ENCODE measurements around the gene COL13A1. TPM values are rescaled to one million over a fixed set of nuclear protein-coding genes. Genes with fewer than 3 reads are reported as not detected.
A peak's percentile ranks its signal among the peaks of the same experiment; 100 is the strongest.

Gene COL13A1
- total RNA-seq, 1 donor from 2014 or later: 25.6 TPM

GRCh38 chr10:69858201-69858600 is 56.5 kb downstream of the COL13A1 start:
- Mint-ChIP-seq H3K27ac (ENCODE audit: unreplicated experiment) (no peak overlapping the region), H3K4me3 (ENCODE audit: unreplicated experiment) (no peak overlapping the region), H3K9me3 (ENCODE audit: low read depth) (no peaks in the 10 kb centered on the region), H3K4me1 (ENCODE audit: low read depth) (peaks cover 15% of the 10 kb centered on the region), H3K36me3 (ENCODE audit: low read depth) (no peaks in the 10 kb centered on the region), H3K27me3 (ENCODE audit: low read depth) (no peaks in the 10 kb centered on the region)
- no peak for TF ChIP-seq CTCF (IDR thresholded peaks at IDR 0.05)
- no peak for DNase-seq (ENCODE audit: low spot score)

DNA sequence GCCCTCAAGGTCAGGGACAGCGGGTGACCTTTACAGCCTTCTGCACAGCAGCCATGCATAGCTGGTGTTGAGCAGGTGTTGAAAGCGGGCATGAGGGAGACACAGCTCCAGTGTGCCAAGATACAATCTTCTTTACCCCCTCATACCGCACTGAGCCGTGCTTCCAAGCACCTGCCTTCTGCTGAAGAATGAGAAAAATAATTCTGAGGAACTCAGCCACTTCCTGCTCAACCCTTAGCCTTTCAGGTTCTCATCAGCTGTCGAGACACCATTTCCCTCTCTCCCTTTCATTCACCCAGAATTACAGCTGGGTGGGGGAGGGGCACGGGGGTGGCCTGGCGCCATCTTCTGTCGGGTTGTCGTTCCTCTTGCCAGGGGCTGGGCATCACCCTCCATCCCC is 58.6 kb downstream of the COL13A1 start:
- TF ChIP-seq CTCF (IDR thresholded peaks at IDR 0.05): no peak
- no peak for DNase-seq (ENCODE audit: low spot score)
- Mint-ChIP-seq H3K9me3 (ENCODE audit: low read depth) (no peaks in the 10 kb centered on the region), H3K27ac (ENCODE audit: unreplicated experiment) (no peak overlapping the region), H3K4me1 (ENCODE audit: low read depth) (peaks cover 29% of the 10 kb centered on the region), H3K4me3 (ENCODE audit: unreplicated experiment) (no peak overlapping the region), H3K27me3 (ENCODE audit: low read depth) (no peaks in the 10 kb centered on the region), H3K36me3 (ENCODE audit: low read depth) (no peaks in the 10 kb centered on the region)

GRCh38 chr10:69861251-69862240 is 59.8 kb downstream of the COL13A1 start:
- no peaks in the 10 kb centered on the region for H3K36me3 Mint-ChIP-seq (ENCODE audit: low read depth)
- no peak overlapping the region for H3K27ac Mint-ChIP-seq (ENCODE audit: unreplicated experiment)
- TF ChIP-seq CTCF (IDR thresholded peaks at IDR 0.05): peak; percentile 67
- no peaks in the 10 kb centered on the region for H3K27me3 Mint-ChIP-seq (ENCODE audit: low read depth)
- no peak overlapping the region for H3K4me3 Mint-ChIP-seq (ENCODE audit: unreplicated experiment)
- H3K9me3 Mint-ChIP-seq (ENCODE audit: low read depth): no peaks in the 10 kb centered on the region
- H3K4me1 Mint-ChIP-seq (ENCODE audit: low read depth): peaks cover 35% of the 10 kb centered on the region
- no peak for DNase-seq (ENCODE audit: low spot score)

DNA sequence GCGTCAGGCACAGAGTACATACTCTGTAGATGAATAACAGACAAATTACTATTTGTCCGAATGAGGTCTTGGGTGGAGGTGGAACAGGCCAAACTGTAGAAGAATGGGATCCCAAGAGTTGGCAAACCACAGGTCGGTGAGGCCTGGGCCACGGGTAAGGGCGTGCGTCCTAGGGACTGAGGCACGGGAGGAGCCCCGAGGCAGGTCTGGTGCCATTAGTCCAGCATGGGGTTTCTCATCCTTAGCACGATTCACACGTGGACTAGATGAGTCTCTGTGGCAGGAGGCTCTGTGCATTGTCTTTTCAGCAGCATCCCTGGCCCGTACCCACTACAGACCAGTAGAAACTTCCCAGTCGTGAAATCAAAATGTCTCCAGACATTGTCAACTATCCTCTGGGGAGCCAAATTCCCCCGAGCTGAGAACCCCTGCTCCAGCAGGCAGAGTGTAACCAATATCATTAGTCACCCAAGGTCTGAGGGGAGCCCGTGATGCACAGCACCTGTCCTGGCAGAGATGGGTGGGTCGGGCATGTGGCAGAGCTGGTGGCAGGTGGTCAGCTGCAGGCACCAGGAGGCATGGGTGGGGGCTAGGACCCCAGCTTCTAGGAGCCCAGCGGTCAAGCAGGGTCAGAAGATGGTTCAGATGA is 61.3 kb downstream of the COL13A1 start:
- DNase-seq (ENCODE audit: low spot score): no peak
- H3K36me3 Mint-ChIP-seq (ENCODE audit: low read depth): no peaks in the 10 kb centered on the region
- TF ChIP-seq CTCF (IDR thresholded peaks at IDR 0.05): no peak
- peaks cover 44% of the 10 kb centered on the region for H3K4me1 Mint-ChIP-seq (ENCODE audit: low read depth)
- no peak overlapping the region for H3K27ac Mint-ChIP-seq (ENCODE audit: unreplicated experiment)
- H3K27me3 Mint-ChIP-seq (ENCODE audit: low read depth): no peaks in the 10 kb centered on the region
- no peak overlapping the region for H3K4me3 Mint-ChIP-seq (ENCODE audit: unreplicated experiment)
- H3K9me3 Mint-ChIP-seq (ENCODE audit: low read depth): no peaks in the 10 kb centered on the region

DNA sequence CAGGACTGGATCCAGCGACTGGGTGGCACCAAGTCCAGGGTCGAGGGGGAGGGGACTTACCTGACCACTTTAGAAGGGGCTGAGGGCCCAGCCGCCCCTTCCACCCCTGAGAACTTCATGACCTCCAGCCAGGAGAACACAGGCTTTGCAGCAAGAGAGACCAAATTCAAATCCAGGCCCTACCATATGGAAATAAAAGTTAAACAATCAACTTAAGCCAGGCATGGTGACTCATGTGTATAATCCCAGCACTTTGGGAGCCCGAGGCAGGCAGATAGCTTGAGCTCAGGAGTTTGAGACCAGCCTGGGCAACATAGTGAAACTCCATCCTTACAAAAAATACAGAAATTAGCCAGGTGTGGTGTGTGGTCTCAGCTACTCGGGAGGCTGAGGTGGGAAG is 61.9 kb downstream of the COL13A1 start:
- no peaks in the 10 kb centered on the region for H3K27me3 Mint-ChIP-seq (ENCODE audit: low read depth)
- no peak for TF ChIP-seq CTCF (IDR thresholded peaks at IDR 0.05)
- no peaks in the 10 kb centered on the region for H3K9me3 Mint-ChIP-seq (ENCODE audit: low read depth)
- H3K4me3 Mint-ChIP-seq (ENCODE audit: unreplicated experiment): no peak overlapping the region
- no peak for DNase-seq (ENCODE audit: low spot score)
- peaks cover 44% of the 10 kb centered on the region for H3K4me1 Mint-ChIP-seq (ENCODE audit: low read depth)
- no peak overlapping the region for H3K27ac Mint-ChIP-seq (ENCODE audit: unreplicated experiment)
- no peaks in the 10 kb centered on the region for H3K36me3 Mint-ChIP-seq (ENCODE audit: low read depth)

Data from chondrocyte (in vitro differentiated cells).